K562 (cell line): ENCODE results near the gene ANO6. TPM values are rescaled to one million over a fixed set of nuclear protein-coding genes. Genes with fewer than 3 reads are reported as not detected.

Source experiments
- ATAC-seq: fragments of 200-7000 bp; cut with Tn5 transposase; 3 replicates; pipeline ENCODE4 v1.9.1; 2020; ENCODE audit warnings: moderate library complexity
- BruUV-seq: library from RNA; stranded (reverse); fragments of 400-500 nt; replicated peaks from 2 replicates; lab custom pipeline; 2021; lab: Mats Ljungman, UMichigan
- CTCF ChIA-PET: fragments of 300-600 bp; formaldehyde crosslinking; extraction: SDS; loops from one replicate; lab custom pipeline; 2021; ENCODE audit warnings: low intra/inter-chr PET ratio; lab: Yijun Ruan, JAX
- POLR2A ChIA-PET: fragments of 300-600, 350-650 bp; sonication (Branson Sonifier 250); formaldehyde crosslinking; extraction: SDS; loops from one replicate; lab custom pipeline; 2021; ENCODE audit warnings: antibody characterized with exemption, inconsistent platforms; lab: Yijun Ruan, JAX
- DNase-seq, 4 experiments: peaks; one replicate each; pipeline versions ENCODE4 v3.0.0 to v3.0.0-alpha.2; 2011 to 2018; ENCODE audit warnings: low spot score in 3 of 4, mixed read lengths in 3 of 4; ENCODE audit errors: extremely low read depth in 1 of 4
- FAIRE-seq: peaks from 2 replicates; lab custom pipeline; 2011; peaks lifted over from hg19 to GRCh38; lab: Jason Lieb, UNC
- H2AFZ ChIP-seq: 2 replicates; pipeline ENCODE4 v1.6.0; 2011; ENCODE audit warnings: low read depth, low read length, control low read depth, inconsistent platforms
- H3K27ac ChIP-seq: fragments of 200-600 bp; 3 replicates; pipeline ENCODE4 v1.8.0; 2011; ENCODE audit warnings: low read depth, mild to moderate bottlenecking, control low read depth, inconsistent platforms, low read length, moderate library complexity, mixed read lengths; ENCODE audit errors: extremely low read depth
- H3K27me3 ChIP-seq, 2 experiments: fragments of 300-600 bp in 1 of 2; 2 replicates in 1 of 2; 3 replicates in 1 of 2; pipeline versions ENCODE4 v1.6.0 to v1.8.0; 2011; ENCODE audit warnings: inconsistent platforms in 2 of 2, low read length in 2 of 2, mild to moderate bottlenecking in 1 of 2, mixed read lengths in 1 of 2, moderate library complexity in 1 of 2; ENCODE audit not compliant: control insufficient read depth in 2 of 2, insufficient read depth in 2 of 2
- H3K36me3 ChIP-seq: fragments of 300-600 bp; 3 replicates; pipeline ENCODE4 v1.8.0; 2011; ENCODE audit warnings: mild to moderate bottlenecking, low read length, inconsistent platforms; ENCODE audit not compliant: control insufficient read depth, insufficient read depth
- H3K4me1 ChIP-seq, 2 experiments: fragments of 200-600 bp in 1 of 2; replicated peaks in 1 of 2; 2 replicates in 1 of 2; 3 replicates in 1 of 2; pipeline versions ENCODE4 v1.5.1 to v1.8.0; 2011; ENCODE audit warnings: inconsistent platforms in 2 of 2, low read length in 2 of 2, mild to moderate bottlenecking in 1 of 2, mixed read lengths in 1 of 2, moderate library complexity in 1 of 2; ENCODE audit not compliant: control insufficient read depth in 2 of 2, insufficient read depth in 2 of 2
- H3K4me2 ChIP-seq: 2 replicates; pipeline ENCODE4 v1.6.1; 2011; ENCODE audit warnings: low read length, control low read depth, inconsistent platforms, mixed read lengths; ENCODE audit not compliant: insufficient read depth
- H3K4me3 ChIP-seq: fragments of 200-600 bp; sonication (generic), shearing (Covaris generic); 2 replicates; pipeline ENCODE4 v1.5.1; 2016; ENCODE audit warnings: control low read depth, inconsistent platforms
- H3K79me2 ChIP-seq: fragments of 200-600 bp; 3 replicates; pipeline ENCODE4 v1.8.0; 2011; ENCODE audit warnings: low read length, inconsistent platforms; ENCODE audit not compliant: control insufficient read depth, insufficient read depth
- H3K9ac ChIP-seq, 2 experiments: 2 replicates each; pipeline versions ENCODE4 v1.6.0 to v1.6.1; 2011; ENCODE audit warnings: low read depth in 2 of 2, low read length in 2 of 2, control low read depth in 1 of 2, inconsistent platforms in 1 of 2, mild to moderate bottlenecking in 1 of 2, mixed read lengths in 1 of 2; ENCODE audit not compliant: insufficient read depth in 1 of 2
- H3K9me1 ChIP-seq: one replicate; pipeline ENCODE4 v1.6.0; 2011; ENCODE audit warnings: inconsistent platforms, mild to moderate bottlenecking, low read length, moderate library complexity; ENCODE audit not compliant: control insufficient read depth, insufficient read depth
- H3K9me3 ChIP-seq: replicated peaks from 2 replicates; pipeline ENCODE4 v1.5.1; 2011; ENCODE audit warnings: low read depth, low read length, inconsistent platforms; ENCODE audit not compliant: control insufficient read depth, insufficient read depth
- H4K20me1 ChIP-seq: replicated peaks from 2 replicates; pipeline ENCODE4 v1.6.1; 2011; ENCODE audit warnings: low read length, inconsistent platforms, mixed read lengths; ENCODE audit not compliant: control insufficient read depth, insufficient read depth
- ATF2 ChIP-seq: sonication (generic); formaldehyde crosslinking; IDR thresholded peaks from 2 replicates; pipeline ENCODE4 v1.8.1; 2022; ENCODE audit warnings: missing genetic modification reagents
- BACH1 ChIP-seq: fragments of 200-800 bp; sonication (Bioruptor generic); IDR thresholded peaks from 2 replicates; pipeline ENCODE4 v1.6.1; 2016; ENCODE audit warnings: missing genetic modification characterization, missing compliant biosample characterization
- BRD4 ChIP-seq: fragments of 200-600 bp; sonication (generic); IDR thresholded peaks from 2 replicates; pipeline ENCODE4 v1.6.1; 2017; ENCODE audit warnings: inconsistent platforms
- CC2D1A ChIP-seq: fragments of 450-650 bp; IDR thresholded peaks from 2 replicates; pipeline ENCODE4 v1.6.1; 2017; ENCODE audit warnings: mild to moderate bottlenecking
- CHD4 ChIP-seq: fragments of 200-600 bp; sonication (generic); IDR thresholded peaks from 3 replicates; pipeline ENCODE4 v1.6.1; 2012; ENCODE audit warnings: low read depth, mild to moderate bottlenecking, mixed read lengths, low read length, inconsistent platforms; ENCODE audit not compliant: insufficient read depth, insufficient replicate concordance, poor library complexity, severe bottlenecking
- GTF2A2 ChIP-seq: IDR thresholded peaks from 2 replicates; pipeline ENCODE4 v1.6.1; 2016; ENCODE audit warnings: mild to moderate bottlenecking, missing genetic modification characterization, missing compliant biosample characterization
- HDAC3 ChIP-seq: fragments of 450-650 bp; IDR thresholded peaks from 2 replicates; pipeline ENCODE4 v1.6.1; 2018; ENCODE audit warnings: borderline replicate concordance, mild to moderate bottlenecking, moderate library complexity; ENCODE audit not compliant: partially characterized antibody
- HNRNPL ChIP-seq: fragments of 200-400 bp; formaldehyde crosslinking; IDR thresholded peaks from 2 replicates; pipeline ENCODE4 v1.6.1; 2017; ENCODE audit warnings: low read depth, mild to moderate bottlenecking, low read length
- NR1H2 ChIP-seq: sonication (generic); formaldehyde crosslinking; IDR thresholded peaks from 2 replicates; pipeline ENCODE4 v1.4.0; 2020; ENCODE audit warnings: mild to moderate bottlenecking, missing genetic modification reagents
- PML ChIP-seq: IDR thresholded peaks from 2 replicates; pipeline ENCODE4 v1.6.1; 2012; ENCODE audit warnings: low read length, inconsistent platforms
- RBFOX2 ChIP-seq: fragments of 200-400 bp; formaldehyde crosslinking; IDR thresholded peaks from 2 replicates; pipeline ENCODE4 v1.6.1; 2017; ENCODE audit warnings: low read depth, mild to moderate bottlenecking, low read length, moderate library complexity
- SIRT6 ChIP-seq: IDR thresholded peaks from one replicate; pipeline ENCODE4 v1.6.1; 2012; ENCODE audit warnings: low read depth, mild to moderate bottlenecking, control low read depth, inconsistent platforms, low read length, moderate library complexity
- SREBF1 ChIP-seq: fragments of 150-350 bp; IDR thresholded peaks from 2 replicates; pipeline ENCODE4 v1.6.1; 2014; ENCODE audit warnings: antibody characterized with exemption, low read depth, low read length, borderline replicate concordance
- ZNF121 ChIP-seq: sonication (generic); formaldehyde crosslinking; conservative IDR thresholded peaks from 2 replicates; pipeline ENCODE4 v1.8.0; 2022; ENCODE audit warnings: missing genetic modification reagents
- ZNF354B ChIP-seq: fragments of 250-450 bp; sonication (Bioruptor Pico); IDR thresholded peaks from 2 replicates; pipeline ENCODE4 v1.4.0; 2020
- ZNF668 ChIP-seq: fragments of 250-450 bp; sonication (Bioruptor Pico); IDR thresholded peaks from 2 replicates; pipeline ENCODE4 v1.8.0; 2022; ENCODE audit warnings: mild to moderate bottlenecking, inconsistent platforms
- ZNF707 ChIP-seq: fragments of 250-450 bp; sonication (Bioruptor Pico); conservative IDR thresholded peaks from 2 replicates; pipeline ENCODE4 v1.8.0; 2022; ENCODE audit warnings: inconsistent platforms, mild to moderate bottlenecking, moderate library complexity
- ZNF717 ChIP-seq: fragments of 250-450 bp; sonication (Bioruptor Pico); IDR thresholded peaks from 2 replicates; pipeline ENCODE4 v1.5.0; 2021
- WGBS: fragments of 100-300 bp; shearing (Covaris generic); methylation state at CpG from one replicate; pipeline ENCODE4 v1.1.6; 2016; ENCODE audit warnings: low coverage, mixed read lengths; ENCODE audit not compliant: insufficient coverage; ENCODE audit errors: missing lambda C conversion rate; 5-methylcytosine and 5-hydroxymethylcytosine counted together
- in situ Hi-C: fragments of 300-500 bp; cut with MboI; formaldehyde crosslinking; loops from 4 replicates; pipeline ENCODE4 v1.15.0; 2018; ENCODE audit warnings: inconsistent platforms, mixed read lengths
- intact Hi-C: fragments of 100-400 bp; cut with micrococcal nuclease; formaldehyde crosslinking; loops from 2 replicates; pipeline ENCODE4 v1.14.2; 2022
- polyA plus RNA-seq, 8 experiments: library from polyadenylated mRNA; depleted of rRNA in 4 of 8; stranded (reverse) in 5 of 8; unstranded in 3 of 8; fragments of >200 nt; fragmentation: Nextera tagmentation in 2 of 8; fragmentation: Illumina TruSeq in 1 of 8; extraction: Ambion mirVana in 2 of 8; extraction: Trizol in 1 of 8; gene quantifications; 2 replicates each; pipeline versions ENCODE4 v1.2.1 to v1.2.3, GENCODE V29; 2011 to 2014; ENCODE audit warnings: inconsistent platforms in 1 of 8, missing spikeins in 1 of 8
- total RNA-seq, 7 experiments: library from RNA; depleted of rRNA in 6 of 7; stranded (reverse); fragments of >200 nt in 6 of 7; fragmentation: Illumina TruSeq in 2 of 7; extraction: Trizol in 2 of 7; gene quantifications; 2 replicates each; pipeline versions ENCODE4 v1.2.1 to v1.2.3, GENCODE V29; 2011 to 2021; ENCODE audit warnings: low replicate concordance in 1 of 7
- TF ChIP-seq, protein P1 (sequence below): IDR thresholded peaks from 3 replicates; pipeline ENCODE4 v1.6.1; 2011; ENCODE audit warnings: borderline replicate concordance, mild to moderate bottlenecking; ENCODE audit not compliant: insufficient read length, insufficient read depth
- TF ChIP-seq, protein P2 (sequence below): sonication (generic); formaldehyde crosslinking; IDR thresholded peaks from 2 replicates; pipeline ENCODE4 v1.8.0; 2022; ENCODE audit warnings: missing genetic modification reagents, mild to moderate bottlenecking, borderline replicate concordance

The ANO6 gene
- total and polyA plus RNA-seq, 9 of the 15 experiments (the other 6 are each of a cell fraction or from before 2014, with no cell fraction given): 3.5 to 24.7 (median 20.3) TPM

GRCh38 chr12:45260854-45261253 lies 45.0 kb downstream of the ANO6 start:
- Histone ChIP-seq H4K20me1 (no peaks in the 10 kb centered on the region), H3K4me3 (no peak overlapping the region), H2AFZ (no peak overlapping the region), H3K4me1 (peaks cover 4 to 25% of the 10 kb centered on the region in 2 experiments; a peak in 3 of 5 replicates), H3K27me3 (no peaks in the 10 kb centered on the region), H3K9me1 (no peaks in the 10 kb centered on the region), H3K9me3 (no peaks in the 10 kb centered on the region), H3K27ac (no peak overlapping the region), H3K4me2 (no peak overlapping the region), H3K36me3 (no peaks in the 10 kb centered on the region; the same call in 1 of the 3 replicates), H3K9ac (no peak overlapping the region), H3K79me2 (peaks cover 7% of the 10 kb centered on the region; the same call in 1 of the 3 replicates)
- no peak for TF ChIP-seq CHD4
- TF ChIP-seq BACH1 (tag): 0 out of 2 replicates have a peak, but pooled peaks have one; percentile 16
- no peak for TF ChIP-seq PML
- TF ChIP-seq CC2D1A: 0 out of 2 replicates have a peak, but pooled peaks have one; percentile 11
- TF ChIP-seq SIRT6: no peak
- TF ChIP-seq ZNF668 (CRISPR knock-in tag): no peak
- TF ChIP-seq GTF2A2 (tag): no peak
- TF ChIP-seq HDAC3: no peak
- no peak for TF ChIP-seq HNRNPL
- TF ChIP-seq, protein P1, sequence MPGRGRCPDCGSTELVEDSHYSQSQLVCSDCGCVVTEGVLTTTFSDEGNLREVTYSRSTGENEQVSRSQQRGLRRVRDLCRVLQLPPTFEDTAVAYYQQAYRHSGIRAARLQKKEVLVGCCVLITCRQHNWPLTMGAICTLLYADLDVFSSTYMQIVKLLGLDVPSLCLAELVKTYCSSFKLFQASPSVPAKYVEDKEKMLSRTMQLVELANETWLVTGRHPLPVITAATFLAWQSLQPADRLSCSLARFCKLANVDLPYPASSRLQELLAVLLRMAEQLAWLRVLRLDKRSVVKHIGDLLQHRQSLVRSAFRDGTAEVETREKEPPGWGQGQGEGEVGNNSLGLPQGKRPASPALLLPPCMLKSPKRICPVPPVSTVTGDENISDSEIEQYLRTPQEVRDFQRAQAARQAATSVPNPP: no peak
- TF ChIP-seq SREBF1: no peak
- no peak for TF ChIP-seq ZNF717 (CRISPR knock-in tag)
- TF ChIP-seq, protein P2, sequence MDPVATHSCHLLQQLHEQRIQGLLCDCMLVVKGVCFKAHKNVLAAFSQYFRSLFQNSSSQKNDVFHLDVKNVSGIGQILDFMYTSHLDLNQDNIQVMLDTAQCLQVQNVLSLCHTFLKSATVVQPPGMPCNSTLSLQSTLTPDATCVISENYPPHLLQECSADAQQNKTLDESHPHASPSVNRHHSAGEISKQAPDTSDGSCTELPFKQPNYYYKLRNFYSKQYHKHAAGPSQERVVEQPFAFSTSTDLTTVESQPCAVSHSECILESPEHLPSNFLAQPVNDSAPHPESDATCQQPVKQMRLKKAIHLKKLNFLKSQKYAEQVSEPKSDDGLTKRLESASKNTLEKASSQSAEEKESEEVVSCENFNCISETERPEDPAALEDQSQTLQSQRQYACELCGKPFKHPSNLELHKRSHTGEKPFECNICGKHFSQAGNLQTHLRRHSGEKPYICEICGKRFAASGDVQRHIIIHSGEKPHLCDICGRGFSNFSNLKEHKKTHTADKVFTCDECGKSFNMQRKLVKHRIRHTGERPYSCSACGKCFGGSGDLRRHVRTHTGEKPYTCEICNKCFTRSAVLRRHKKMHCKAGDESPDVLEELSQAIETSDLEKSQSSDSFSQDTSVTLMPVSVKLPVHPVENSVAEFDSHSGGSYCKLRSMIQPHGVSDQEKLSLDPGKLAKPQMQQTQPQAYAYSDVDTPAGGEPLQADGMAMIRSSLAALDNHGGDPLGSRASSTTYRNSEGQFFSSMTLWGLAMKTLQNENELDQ: no peak
- no peak for TF ChIP-seq ATF2 (CRISPR knock-in tag)
- peak; percentile 25; the same call in 1 of the 2 replicates for TF ChIP-seq ZNF121
- TF ChIP-seq BRD4: no peak
- no peak for TF ChIP-seq ZNF707 (CRISPR knock-in tag)
- no peak for TF ChIP-seq NR1H2 (CRISPR knock-in tag)
- TF ChIP-seq ZNF354B (CRISPR knock-in tag): no peak
- no peak for TF ChIP-seq RBFOX2
- no peak for DNase-seq
- CTCF ChIA-PET: no interaction called here
- POLR2A ChIA-PET: interaction anchor here (1.3 to 1.7 kb wide), 2 partner anchors 8 to 20 kb away, joined by 3 to 10 read pairs; no protein-coding TSS in a partner anchor
- intact Hi-C loops: loop anchor here (5.0 to 10.0 kb wide), 2 partner anchors 44 to 464 kb away; partner anchors contain the start of genes ANO6 and ARID2
- BruUV-seq: no TSS peak
- 93% methylated on average over 4 of the region's 4 CpGs for WGBS
- in situ Hi-C loops: no loop called here
- no peak for FAIRE-seq
- no peak for ATAC-seq
